K562 (cell line): ENCODE measurements around the gene FUZ. TPM values are rescaled to one million over a fixed set of nuclear protein-coding genes. Genes with fewer than 3 reads are reported as not detected.

ENCODE experiments used
- ATAC-seq: fragments of 200-7000 bp; cut with Tn5 transposase; 3 replicates; pipeline ENCODE4 v1.9.1; 2020; ENCODE audit warnings: moderate library complexity
- BruUV-seq: library from RNA; stranded (reverse); fragments of 400-500 nt; replicated peaks from 2 replicates; lab custom pipeline; 2021; lab: Mats Ljungman, UMichigan
- CTCF ChIA-PET: fragments of 300-600 bp; formaldehyde crosslinking; extraction: SDS; loops from one replicate; lab custom pipeline; 2021; ENCODE audit warnings: low intra/inter-chr PET ratio; lab: Yijun Ruan, JAX
- POLR2A ChIA-PET: fragments of 300-600, 350-650 bp; sonication (Branson Sonifier 250); formaldehyde crosslinking; extraction: SDS; loops from one replicate; lab custom pipeline; 2021; ENCODE audit warnings: antibody characterized with exemption, inconsistent platforms; lab: Yijun Ruan, JAX
- DNase-seq, 4 experiments: peaks; one replicate each; pipeline versions ENCODE4 v3.0.0 to v3.0.0-alpha.2; 2011 to 2018; ENCODE audit warnings: low spot score in 3 of 4, mixed read lengths in 3 of 4; ENCODE audit errors: extremely low read depth in 1 of 4
- FAIRE-seq: peaks from 2 replicates; lab custom pipeline; 2011; peaks lifted over from hg19 to GRCh38; lab: Jason Lieb, UNC
- H2AFZ ChIP-seq: 2 replicates; pipeline ENCODE4 v1.6.0; 2011; ENCODE audit warnings: low read depth, low read length, control low read depth, inconsistent platforms
- H3K27ac ChIP-seq: fragments of 200-600 bp; 3 replicates; pipeline ENCODE4 v1.8.0; 2011; ENCODE audit warnings: low read depth, mild to moderate bottlenecking, control low read depth, inconsistent platforms, low read length, moderate library complexity, mixed read lengths; ENCODE audit errors: extremely low read depth
- H3K27me3 ChIP-seq, 2 experiments: fragments of 300-600 bp in 1 of 2; 2 replicates in 1 of 2; 3 replicates in 1 of 2; pipeline versions ENCODE4 v1.6.0 to v1.8.0; 2011; ENCODE audit warnings: inconsistent platforms in 2 of 2, low read length in 2 of 2, mild to moderate bottlenecking in 1 of 2, mixed read lengths in 1 of 2, moderate library complexity in 1 of 2; ENCODE audit not compliant: control insufficient read depth in 2 of 2, insufficient read depth in 2 of 2
- H3K36me3 ChIP-seq: fragments of 300-600 bp; 3 replicates; pipeline ENCODE4 v1.8.0; 2011; ENCODE audit warnings: mild to moderate bottlenecking, low read length, inconsistent platforms; ENCODE audit not compliant: control insufficient read depth, insufficient read depth
- H3K4me1 ChIP-seq, 2 experiments: fragments of 200-600 bp in 1 of 2; replicated peaks in 1 of 2; 2 replicates in 1 of 2; 3 replicates in 1 of 2; pipeline versions ENCODE4 v1.5.1 to v1.8.0; 2011; ENCODE audit warnings: inconsistent platforms in 2 of 2, low read length in 2 of 2, mild to moderate bottlenecking in 1 of 2, mixed read lengths in 1 of 2, moderate library complexity in 1 of 2; ENCODE audit not compliant: control insufficient read depth in 2 of 2, insufficient read depth in 2 of 2
- H3K4me2 ChIP-seq: 2 replicates; pipeline ENCODE4 v1.6.1; 2011; ENCODE audit warnings: low read length, control low read depth, inconsistent platforms, mixed read lengths; ENCODE audit not compliant: insufficient read depth
- H3K4me3 ChIP-seq: fragments of 200-600 bp; sonication (generic), shearing (Covaris generic); 2 replicates; pipeline ENCODE4 v1.5.1; 2016; ENCODE audit warnings: control low read depth, inconsistent platforms
- H3K79me2 ChIP-seq: fragments of 200-600 bp; 3 replicates; pipeline ENCODE4 v1.8.0; 2011; ENCODE audit warnings: low read length, inconsistent platforms; ENCODE audit not compliant: control insufficient read depth, insufficient read depth
- H3K9ac ChIP-seq, 2 experiments: 2 replicates each; pipeline versions ENCODE4 v1.6.0 to v1.6.1; 2011; ENCODE audit warnings: low read depth in 2 of 2, low read length in 2 of 2, control low read depth in 1 of 2, inconsistent platforms in 1 of 2, mild to moderate bottlenecking in 1 of 2, mixed read lengths in 1 of 2; ENCODE audit not compliant: insufficient read depth in 1 of 2
- H3K9me1 ChIP-seq: one replicate; pipeline ENCODE4 v1.6.0; 2011; ENCODE audit warnings: inconsistent platforms, mild to moderate bottlenecking, low read length, moderate library complexity; ENCODE audit not compliant: control insufficient read depth, insufficient read depth
- H3K9me3 ChIP-seq: replicated peaks from 2 replicates; pipeline ENCODE4 v1.5.1; 2011; ENCODE audit warnings: low read depth, low read length, inconsistent platforms; ENCODE audit not compliant: control insufficient read depth, insufficient read depth
- H4K20me1 ChIP-seq: replicated peaks from 2 replicates; pipeline ENCODE4 v1.6.1; 2011; ENCODE audit warnings: low read length, inconsistent platforms, mixed read lengths; ENCODE audit not compliant: control insufficient read depth, insufficient read depth
- CXXC5 ChIP-seq: fragments of 250-450 bp; sonication (Bioruptor Pico); IDR thresholded peaks from 2 replicates; pipeline ENCODE4 v1.8.0; 2022; ENCODE audit warnings: inconsistent platforms, mild to moderate bottlenecking, moderate library complexity
- MLLT1 ChIP-seq, 2 experiments: fragments of 450-650 bp; IDR thresholded peaks; 2 replicates each; pipeline ENCODE4 v1.6.1; 2016
- RBM14 ChIP-seq: fragments of 200-400 bp; formaldehyde crosslinking; IDR thresholded peaks from 2 replicates; pipeline ENCODE4 v1.6.1; 2018; ENCODE audit warnings: low read depth, mild to moderate bottlenecking, low read length, moderate library complexity, borderline replicate concordance; ENCODE audit not compliant: insufficient read depth
- WGBS: fragments of 100-300 bp; shearing (Covaris generic); methylation state at CpG from one replicate; pipeline ENCODE4 v1.1.6; 2016; ENCODE audit warnings: low coverage, mixed read lengths; ENCODE audit not compliant: insufficient coverage; ENCODE audit errors: missing lambda C conversion rate; 5-methylcytosine and 5-hydroxymethylcytosine counted together
- in situ Hi-C: fragments of 300-500 bp; cut with MboI; formaldehyde crosslinking; loops from 4 replicates; pipeline ENCODE4 v1.15.0; 2018; ENCODE audit warnings: inconsistent platforms, mixed read lengths
- intact Hi-C: fragments of 100-400 bp; cut with micrococcal nuclease; formaldehyde crosslinking; loops from 2 replicates; pipeline ENCODE4 v1.14.2; 2022
- polyA plus RNA-seq, 8 experiments: library from polyadenylated mRNA; depleted of rRNA in 4 of 8; stranded (reverse) in 5 of 8; unstranded in 3 of 8; fragments of >200 nt; fragmentation: Nextera tagmentation in 2 of 8; fragmentation: Illumina TruSeq in 1 of 8; extraction: Ambion mirVana in 2 of 8; extraction: Trizol in 1 of 8; gene quantifications; 2 replicates each; pipeline versions ENCODE4 v1.2.1 to v1.2.3, GENCODE V29; 2011 to 2014; ENCODE audit warnings: inconsistent platforms in 1 of 8, missing spikeins in 1 of 8
- total RNA-seq, 7 experiments: library from RNA; depleted of rRNA in 6 of 7; stranded (reverse); fragments of >200 nt in 6 of 7; fragmentation: Illumina TruSeq in 2 of 7; extraction: Trizol in 2 of 7; gene quantifications; 2 replicates each; pipeline versions ENCODE4 v1.2.1 to v1.2.3, GENCODE V29; 2011 to 2021; ENCODE audit warnings: low replicate concordance in 1 of 7

Gene FUZ
- total and polyA plus RNA-seq, 9 of the 15 experiments (the other 6 are each of a cell fraction or from before 2014, with no cell fraction given): 0.17 to 7.6 (median 3.6) TPM; not detected in 1

GRCh38 chr19:49771674-49772139 lies 41.4 kb downstream of the FUZ start:
- no TSS peak for BruUV-seq
- CTCF ChIA-PET: no interaction called here
- in situ Hi-C loops: no loop called here

More at GRCh38 chr19:49771674-49772139, 41.4 kb downstream of the FUZ start:
- no peak for ATAC-seq
- FAIRE-seq: no peak
- no peaks in the 10 kb centered on the region for H3K9me3 ChIP-seq
- intact Hi-C loops: no loop called here
- H3K27me3 ChIP-seq: no peaks in the 10 kb centered on the region
- H2AFZ ChIP-seq: no peak overlapping the region
- H3K4me3 ChIP-seq: no peak overlapping the region
- peaks cover 90% of the 10 kb centered on the region for H3K79me2 ChIP-seq
- peak overlapping the region in 1 of 2 experiments; percentile 77; a peak in 1 of 4 replicates for H3K9ac ChIP-seq
- peaks cover 5% of the 10 kb centered on the region; the same call in 1 of the 2 replicates for H4K20me1 ChIP-seq
- POLR2A ChIA-PET: interaction anchor here (0.6 to 2.2 kb wide), 2 partner anchors 14 to 821 kb away, joined by 3 to 5 read pairs; no protein-coding TSS in a partner anchor
- no peak overlapping the region for H3K4me2 ChIP-seq
- peak overlapping the region; percentile 39; the same call in 2 of the 3 replicates for H3K27ac ChIP-seq
- DNase-seq: no peak
- 87% methylated on average over 12 of the region's 13 CpGs for WGBS
- TF ChIP-seq CXXC5: no peak
- 0 out of 4 replicates have a peak, but pooled peaks of 1 of the 2 experiments have one; percentile 44 for TF ChIP-seq MLLT1 (IDR thresholded peaks at IDR 0.05)
- TF ChIP-seq RBM14: no peak
- TF ChIP-seq, all 486 proteins: peak for 1
- Histone ChIP-seq H3K4me1 (peaks cover 58 to 83% of the 10 kb centered on the region in 2 experiments), H3K36me3 (peaks cover 57% of the 10 kb centered on the region), H3K9me1 (no peaks in the 10 kb centered on the region)
